Neural cell (in vitro differentiated cells): ENCODE results near the gene SLC2A14. TPM values are rescaled to one million over a fixed set of nuclear protein-coding genes. Genes with fewer than 3 reads are reported as not detected.
"Not testable (repeated sequence)": the region's sequence is repeated elsewhere in the genome, so short reads cannot be mapped to it uniquely, and the experiment has no call there.

Experiments used
- H2AFZ ChIP-seq: fragments of 200-600, 300-800 bp; sonication (generic), shearing (Covaris generic); 2 replicates; pipeline ENCODE4 v1.6.0; 2014; ENCODE audit warnings: low read depth, mild to moderate bottlenecking, antibody characterized with exemption, low read length, moderate library complexity
- H3F3A ChIP-seq: fragments of 200-600 bp; shearing (Covaris generic); 2 replicates; pipeline ENCODE4 v1.6.1; 2016; ENCODE audit warnings: mild to moderate bottlenecking, moderate library complexity, mixed read lengths, antibody characterized with exemption, low read length; ENCODE audit not compliant: insufficient read depth, poor library complexity, severe bottlenecking
- H3K27ac ChIP-seq: fragments of 200-600, 300-800 bp; sonication (generic), shearing (Covaris generic); 2 replicates; pipeline ENCODE4 v1.5.1; 2014; ENCODE audit warnings: mild to moderate bottlenecking, low read length, moderate library complexity
- H3K27me3 ChIP-seq: fragments of 300-800, 200-600 bp; sonication (generic), shearing (Covaris generic); 2 replicates; pipeline ENCODE4 v1.6.0; 2014; ENCODE audit warnings: mild to moderate bottlenecking, low read depth, low read length, moderate library complexity; ENCODE audit not compliant: insufficient read depth
- H3K36me3 ChIP-seq: fragments of 300-800, 200-600 bp; sonication (generic), shearing (Covaris generic); 2 replicates; pipeline ENCODE4 v1.5.1; 2014; ENCODE audit warnings: mild to moderate bottlenecking, antibody characterized with exemption, low read length, moderate library complexity; ENCODE audit not compliant: insufficient read depth
- H3K4me2 ChIP-seq: fragments of 300-800, 200-600 bp; sonication (generic), shearing (Covaris generic); 2 replicates; pipeline ENCODE4 v1.6.0; 2014; ENCODE audit warnings: mild to moderate bottlenecking, low read length
- H3K4me3 ChIP-seq: fragments of 300-800, 200-600 bp; sonication (generic), shearing (Covaris generic); 2 replicates; pipeline ENCODE4 v1.5.1; 2014; ENCODE audit warnings: mild to moderate bottlenecking, low read length, moderate library complexity
- H3K79me2 ChIP-seq: fragments of 200-600 bp; shearing (Covaris generic); replicated peaks from 2 replicates; pipeline ENCODE4 v1.6.0; 2014; ENCODE audit warnings: mild to moderate bottlenecking, low read length, moderate library complexity; ENCODE audit not compliant: insufficient read depth
- H3K9ac ChIP-seq: fragments of 300-800, 200-600 bp; sonication (generic), shearing (Covaris generic); 2 replicates; pipeline ENCODE4 v1.6.1; 2016; ENCODE audit warnings: mild to moderate bottlenecking, low read length, mixed read lengths
- H3K9me2 ChIP-seq: fragments of 200-600 bp; shearing (Covaris generic); 2 replicates; pipeline ENCODE4 v1.6.1; 2016; ENCODE audit warnings: mild to moderate bottlenecking, low read length, mixed read lengths; ENCODE audit not compliant: insufficient read depth
- H3K9me3 ChIP-seq: fragments of 200-600, 300-800 bp; sonication (generic), shearing (Covaris generic); 2 replicates; pipeline ENCODE4 v1.6.1; 2016; ENCODE audit warnings: mild to moderate bottlenecking, mixed run types, low read length, moderate library complexity, mixed read lengths
- H4K20me1 ChIP-seq: fragments of 200-600 bp; shearing (Covaris generic); 2 replicates; pipeline ENCODE4 v1.6.1; 2016; ENCODE audit warnings: mild to moderate bottlenecking, mixed run types; ENCODE audit not compliant: insufficient read depth
- CTCF ChIP-seq: fragments of 450-650 bp; IDR thresholded peaks from 2 replicates; pipeline ENCODE4 v1.5.1; 2014; ENCODE audit warnings: antibody characterized with exemption, mild to moderate bottlenecking, moderate library complexity; ENCODE audit not compliant: poor library complexity, severe bottlenecking
- EP300 ChIP-seq: fragments of 450-650 bp; conservative IDR thresholded peaks from 2 replicates; pipeline ENCODE4 v1.6.1; 2014; ENCODE audit warnings: antibody characterized with exemption, mild to moderate bottlenecking, moderate library complexity; ENCODE audit not compliant: poor library complexity, severe bottlenecking
- EZH2 ChIP-seq: fragments of 200-600, 300-800 bp; shearing (Covaris generic), sonication (generic); IDR thresholded peaks from 2 replicates; pipeline ENCODE4 v1.6.1; 2014; ENCODE audit warnings: antibody characterized with exemption, low read length, borderline replicate concordance, mild to moderate bottlenecking; ENCODE audit not compliant: insufficient read depth, poor library complexity, severe bottlenecking
- MXI1 ChIP-seq: fragments of 450-650 bp; conservative IDR thresholded peaks from 2 replicates; pipeline ENCODE4 v1.6.1; 2014; ENCODE audit warnings: antibody characterized with exemption, mild to moderate bottlenecking; ENCODE audit not compliant: poor library complexity, severe bottlenecking
- POLR2AphosphoS5 ChIP-seq: IDR thresholded peaks from 2 replicates; pipeline ENCODE4 v1.6.1; 2012
- RAD21 ChIP-seq: fragments of 450-650 bp; conservative IDR thresholded peaks from 2 replicates; pipeline ENCODE4 v1.6.1; 2014; ENCODE audit warnings: antibody characterized with exemption, mild to moderate bottlenecking, moderate library complexity
- REST ChIP-seq: IDR thresholded peaks from 2 replicates; pipeline ENCODE4 v1.6.1; 2012; ENCODE audit warnings: borderline replicate concordance
- SMC3 ChIP-seq: fragments of 450-650 bp; conservative IDR thresholded peaks from 2 replicates; pipeline ENCODE4 v1.6.1; 2014; ENCODE audit warnings: antibody characterized with exemption, mild to moderate bottlenecking, moderate library complexity; ENCODE audit not compliant: poor library complexity
- TAF1 ChIP-seq: IDR thresholded peaks from 2 replicates; pipeline ENCODE4 v1.6.1; 2012; ENCODE audit warnings: low read depth
- polyA plus RNA-seq: library from polyadenylated mRNA; depleted of rRNA; stranded (reverse); fragments of >200 nt; gene quantifications from 2 replicates; pipeline ENCODE4 v1.2.3, GENCODE V29; 2014

SLC2A14 gene
- polyA plus RNA-seq, 1 donor from 2014 or later, result not detected

- TF ChIP-seq EP300, result no peak
- TF ChIP-seq RAD21, result no peak
- no peak for TF ChIP-seq MXI1
- no peak for TF ChIP-seq POLR2AphosphoS5
- TF ChIP-seq TAF1, result no peak
- TF ChIP-seq SMC3, result no peak
- TF ChIP-seq REST, result no peak
- no peak for TF ChIP-seq EZH2
- no peak for TF ChIP-seq CTCF
- H3K9me2 ChIP-seq, result no peaks in the 10 kb centered on the region
- H3K4me2 ChIP-seq, result no peak overlapping the region
- no peaks in the 10 kb centered on the region for H3K9me3 ChIP-seq
- no peaks in the 10 kb centered on the region for H3K79me2 ChIP-seq
- H3F3A ChIP-seq, result no peaks in the 10 kb centered on the region
- H3K9ac ChIP-seq, result no peak overlapping the region
- no peak overlapping the region for H3K4me3 ChIP-seq
- no peak overlapping the region for H2AFZ ChIP-seq
- H3K27me3 ChIP-seq, result no peaks in the 10 kb centered on the region
- H3K36me3 ChIP-seq, result no peaks in the 10 kb centered on the region
- H3K27ac ChIP-seq, result no peak overlapping the region
- no peaks in the 10 kb centered on the region for H4K20me1 ChIP-seq
These were observed 34.3 kb upstream of the SLC2A14 start for GRCh38 chr12:7907009-7907408.

DNA sequence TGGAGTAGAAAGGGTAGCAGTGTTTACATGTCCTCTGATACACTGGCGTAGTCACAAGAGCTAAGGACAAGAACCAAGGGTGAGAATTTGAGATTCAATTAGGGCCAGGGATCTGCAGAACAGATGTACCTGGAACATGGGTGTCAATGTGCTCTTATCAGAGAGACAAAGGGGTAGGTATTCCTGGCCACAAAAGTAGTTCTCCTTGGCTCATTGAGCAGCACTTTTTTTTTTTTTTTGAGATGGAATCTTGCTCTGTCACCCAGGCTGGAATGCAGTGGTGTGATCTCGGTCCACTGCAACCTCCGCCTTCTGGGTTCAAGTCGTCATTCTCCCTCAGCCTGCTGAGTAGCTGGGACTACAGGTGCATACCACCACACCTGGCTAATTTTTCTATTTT, 33.6 kb upstream of the SLC2A14 start:
- not testable (repeated sequence) for H3K27ac ChIP-seq, H3K36me3 ChIP-seq, H3K4me3 ChIP-seq, H3K9me3 ChIP-seq, H4K20me1 ChIP-seq, H3K27me3 ChIP-seq, H3K79me2 ChIP-seq, H3K9ac ChIP-seq, H2AFZ ChIP-seq, H3K9me2 ChIP-seq, H3F3A ChIP-seq, H3K4me2 ChIP-seq

DNA sequence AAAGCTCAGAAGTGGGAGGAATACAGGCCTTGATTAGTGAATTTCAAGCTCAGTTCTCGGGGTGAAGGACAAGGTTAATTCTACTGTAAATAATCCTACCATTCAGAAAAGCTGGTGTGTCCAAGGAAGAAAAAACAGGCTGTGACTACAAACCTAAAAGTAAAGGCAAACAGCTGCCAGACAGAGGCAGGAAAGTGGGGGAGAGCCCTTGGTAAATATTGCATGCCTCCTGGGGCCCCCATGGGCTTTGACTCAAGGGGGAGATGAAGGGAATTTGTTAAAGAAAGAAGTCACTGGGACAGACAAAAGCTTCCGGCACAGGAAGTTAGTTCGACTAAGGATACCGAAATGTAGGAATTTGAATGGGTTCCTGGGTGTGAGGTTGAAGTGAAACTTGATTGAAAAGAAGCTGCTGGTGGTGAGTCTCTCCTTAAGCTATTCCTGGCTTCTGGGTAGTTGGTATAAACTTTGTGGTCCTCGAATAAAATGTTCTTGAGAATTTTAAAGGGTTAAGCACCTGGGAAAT, 32.9 kb upstream of the SLC2A14 start:
- not testable (repeated sequence) for H3K27ac ChIP-seq, H3K9ac ChIP-seq, H3K4me2 ChIP-seq, H3K27me3 ChIP-seq, H3K9me3 ChIP-seq, H3K79me2 ChIP-seq, H3K36me3 ChIP-seq, H3K4me3 ChIP-seq, H4K20me1 ChIP-seq, H3F3A ChIP-seq, H2AFZ ChIP-seq, H3K9me2 ChIP-seq
